GM12864 (cell line): Measurements from ENCODE around the gene OR51F2.

Source experiments
- DNase-seq: peaks from one replicate; pipeline ENCODE4 v3.0.0-alpha.2; 2011; ENCODE audit warnings: low read depth
- H3K4me3 ChIP-seq: 2 replicates; pipeline ENCODE4 v1.5.1; 2011; ENCODE audit warnings: mild to moderate bottlenecking, low read depth, low read length, control low read depth
- CTCF ChIP-seq: IDR thresholded peaks from 2 replicates; pipeline ENCODE4 v1.5.1; 2011; ENCODE audit warnings: low read depth, mild to moderate bottlenecking, moderate library complexity, low read length, control low read depth, inconsistent platforms; ENCODE audit errors: missing control alignments

Gene OR51F2

GRCh38 chr11:4809246-4809645 is 11.9 kb upstream of the OR51F2 start:
- no peak overlapping the region for H3K4me3 ChIP-seq
- DNase-seq: no peak
- no peak for TF ChIP-seq CTCF

- no peak overlapping the region for H3K4me3 ChIP-seq
- no peak for TF ChIP-seq CTCF
- DNase-seq: no peak
Observed at GRCh38 chr11:4825132-4825531, 4.0 kb downstream of the OR51F2 start.

GRCh38 chr11:4826425-4826824 is 5.3 kb downstream of the OR51F2 start:
- no peak overlapping the region for H3K4me3 ChIP-seq
- peak; percentile 22 for TF ChIP-seq CTCF
- DNase-seq: no peak

- no peak overlapping the region for H3K4me3 ChIP-seq
- no peak for TF ChIP-seq CTCF
- no peak for DNase-seq
Observed at GRCh38 chr11:4830346-4830745, 9.2 kb downstream of the OR51F2 start.

GRCh38 chr11:4830909-4831308 is 9.8 kb downstream of the OR51F2 start:
- DNase-seq: no peak
- no peak for TF ChIP-seq CTCF
- no peak overlapping the region for H3K4me3 ChIP-seq

GRCh38 chr11:4839851-4840549 is 18.9 kb downstream of the OR51F2 start:
- peak; percentile 9 for TF ChIP-seq CTCF
- no peak overlapping the region for H3K4me3 ChIP-seq
- DNase-seq: no peak

GRCh38 chr11:4848908-4849532 is 27.9 kb downstream of the OR51F2 start, which contains the start of gene OR51S1:
OR51S1 (minus strand) TSS chr11:4849208; CDS start chr11:4849208, 0 bp downstream.
- H3K4me3 ChIP-seq: no peak within 1 kb of the TSS
- no peak for TF ChIP-seq CTCF
- DNase-seq: no peak
